ENCODE results near the gene FLT3.

- TF ChIP-seq EP300 (IDR thresholded peaks at IDR 0.05) (no peak), POLR2AphosphoS5 (IDR thresholded peaks at IDR 0.05) (no peak)
These were observed 126.3 kb downstream of the FLT3 start for GRCh38 chr13:27973961-27974662.

Data from sigmoid colon (tissue), 4 donors.